Parathyroid adenoma (tissue), 2 donors: ENCODE measurements around the gene SIGLEC11.

Source experiments
- H2AFZ ChIP-seq: fragments of 300-600 bp; sonication (generic); one replicate; pipeline ENCODE4 v1.7.0; 2017; ENCODE audit warnings: antibody characterized with exemption, mild to moderate bottlenecking
- H3K27ac ChIP-seq: fragments of 300-600 bp; sonication (generic); one replicate; pipeline ENCODE4 v1.7.0; 2017
- H3K27me3 ChIP-seq: fragments of 300-600 bp; sonication (generic); one replicate; pipeline ENCODE4 v1.7.0; 2017; ENCODE audit warnings: low read length; ENCODE audit not compliant: control insufficient read depth, insufficient read depth
- H3K36me3 ChIP-seq: fragments of 300-600 bp; sonication (generic); one replicate; pipeline ENCODE4 v1.7.0; 2017; ENCODE audit warnings: low read length; ENCODE audit not compliant: control insufficient read depth, insufficient read depth
- H3K4me1 ChIP-seq: fragments of 300-600 bp; sonication (generic); one replicate; pipeline ENCODE4 v1.7.0; 2017; ENCODE audit warnings: control low read depth
- H3K4me2 ChIP-seq: fragments of 300-600 bp; sonication (generic); one replicate; pipeline ENCODE4 v1.7.0; 2017; ENCODE audit warnings: low read length
- H3K4me3 ChIP-seq: fragments of 300-600 bp; sonication (generic); one replicate; pipeline ENCODE4 v1.7.0; 2017; ENCODE audit warnings: low read depth, low read length
- H3K79me2 ChIP-seq: fragments of 300-600 bp; sonication (generic); one replicate; pipeline ENCODE4 v1.7.0; 2017; ENCODE audit warnings: control low read depth
- H3K9ac ChIP-seq: fragments of 300-600 bp; sonication (generic); one replicate; pipeline ENCODE4 v1.7.0; 2017; ENCODE audit warnings: mild to moderate bottlenecking
- H3K9me3 ChIP-seq: fragments of 300-600 bp; sonication (generic); one replicate; pipeline ENCODE4 v1.7.0; 2017; ENCODE audit warnings: low read length; ENCODE audit not compliant: control insufficient read depth
- TF ChIP-seq, protein P1 (sequence below): fragments of 300-600 bp; sonication (generic); IDR thresholded peaks from one replicate; pipeline ENCODE4 v1.7.0; 2017; ENCODE audit warnings: antibody characterized with exemption, mild to moderate bottlenecking
- donor health status: primary hyperparathyroidism.

Gene SIGLEC11

DNA sequence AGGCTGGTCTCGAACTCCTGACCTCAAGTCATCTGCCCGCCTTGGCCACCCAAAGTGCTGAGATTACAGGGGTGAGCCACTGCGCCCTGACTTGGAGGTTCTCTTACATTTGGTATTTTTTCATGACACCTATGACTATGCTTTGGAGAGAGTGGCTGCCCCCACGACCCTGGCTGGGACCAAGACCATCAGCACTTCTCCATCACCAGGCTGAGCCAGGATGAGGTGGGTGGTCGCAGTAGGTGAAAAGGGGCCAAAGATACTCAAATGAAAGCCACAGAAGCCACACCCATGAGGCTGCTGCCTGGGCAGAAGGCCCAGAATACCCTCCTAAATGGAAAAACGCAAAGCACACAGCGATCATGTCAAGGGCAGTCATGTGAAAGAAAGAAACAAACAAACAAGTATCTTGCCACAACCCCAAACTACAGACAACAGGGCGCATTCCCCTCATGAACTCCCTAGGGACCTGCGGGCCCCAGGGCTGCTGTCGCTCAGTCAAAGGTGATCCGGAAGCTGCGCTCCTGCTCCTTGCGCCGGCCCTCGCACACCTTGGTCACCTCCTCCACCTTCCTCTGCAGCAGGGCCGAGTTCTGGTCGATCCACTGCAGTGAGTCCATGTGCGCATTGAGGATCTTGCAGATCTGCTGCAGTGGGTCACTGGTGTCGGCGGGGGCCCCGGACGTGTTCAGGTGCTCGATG is 53.1 kb downstream of the SIGLEC11 start:
- Histone ChIP-seq H3K27ac (no peak overlapping the region), H3K79me2 (peaks cover 4% of the 10 kb centered on the region), H2AFZ (no peak overlapping the region), H3K9me3 (no peaks in the 10 kb centered on the region), H3K9ac (no peak overlapping the region), H3K4me3 (no peak overlapping the region), H3K4me1 (no peaks in the 10 kb centered on the region), H3K36me3 (no peaks in the 10 kb centered on the region), H3K4me2 (no peak overlapping the region), H3K27me3 (no peaks in the 10 kb centered on the region)
- TF ChIP-seq, protein P1, sequence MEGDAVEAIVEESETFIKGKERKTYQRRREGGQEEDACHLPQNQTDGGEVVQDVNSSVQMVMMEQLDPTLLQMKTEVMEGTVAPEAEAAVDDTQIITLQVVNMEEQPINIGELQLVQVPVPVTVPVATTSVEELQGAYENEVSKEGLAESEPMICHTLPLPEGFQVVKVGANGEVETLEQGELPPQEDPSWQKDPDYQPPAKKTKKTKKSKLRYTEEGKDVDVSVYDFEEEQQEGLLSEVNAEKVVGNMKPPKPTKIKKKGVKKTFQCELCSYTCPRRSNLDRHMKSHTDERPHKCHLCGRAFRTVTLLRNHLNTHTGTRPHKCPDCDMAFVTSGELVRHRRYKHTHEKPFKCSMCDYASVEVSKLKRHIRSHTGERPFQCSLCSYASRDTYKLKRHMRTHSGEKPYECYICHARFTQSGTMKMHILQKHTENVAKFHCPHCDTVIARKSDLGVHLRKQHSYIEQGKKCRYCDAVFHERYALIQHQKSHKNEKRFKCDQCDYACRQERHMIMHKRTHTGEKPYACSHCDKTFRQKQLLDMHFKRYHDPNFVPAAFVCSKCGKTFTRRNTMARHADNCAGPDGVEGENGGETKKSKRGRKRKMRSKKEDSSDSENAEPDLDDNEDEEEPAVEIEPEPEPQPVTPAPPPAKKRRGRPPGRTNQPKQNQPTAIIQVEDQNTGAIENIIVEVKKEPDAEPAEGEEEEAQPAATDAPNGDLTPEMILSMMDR: no peak

GRCh38 chr19:49906879-49907564 is 54.0 kb downstream of the SIGLEC11 start:
- H3K9me3 ChIP-seq: no peaks in the 10 kb centered on the region
- H3K4me3 ChIP-seq: no peak overlapping the region
- H3K79me2 ChIP-seq: peaks cover 4% of the 10 kb centered on the region
- H3K27me3 ChIP-seq: no peaks in the 10 kb centered on the region
- H3K27ac ChIP-seq: no peak overlapping the region
- TF ChIP-seq, protein P1: no peak
- no peaks in the 10 kb centered on the region for H3K36me3 ChIP-seq
- no peak overlapping the region for H2AFZ ChIP-seq
- no peak overlapping the region for H3K4me2 ChIP-seq
- no peaks in the 10 kb centered on the region for H3K4me1 ChIP-seq
- no peak overlapping the region for H3K9ac ChIP-seq

GRCh38 chr19:49904136-49904535 is 56.8 kb downstream of the SIGLEC11 start:
- no peaks in the 10 kb centered on the region for H3K27me3 ChIP-seq
- TF ChIP-seq, protein P1: no peak
- no peak overlapping the region for H3K4me3 ChIP-seq
- no peak overlapping the region for H3K27ac ChIP-seq
- H3K79me2 ChIP-seq: peaks cover 4% of the 10 kb centered on the region
- H3K36me3 ChIP-seq: no peaks in the 10 kb centered on the region
- H3K9ac ChIP-seq: no peak overlapping the region
- no peak overlapping the region for H2AFZ ChIP-seq
- no peak overlapping the region for H3K4me2 ChIP-seq
- no peaks in the 10 kb centered on the region for H3K4me1 ChIP-seq
- no peaks in the 10 kb centered on the region for H3K9me3 ChIP-seq
